HepG2 (cell line): ENCODE measurements around the gene TADA2B. TPM values are rescaled to one million over a fixed set of nuclear protein-coding genes. Genes with fewer than 3 reads are reported as not detected.

Experiments
- ATAC-seq: fragments of 200-7000 bp; cut with Tn5 transposase; 3 replicates; pipeline ENCODE4 v1.9.1; 2020; ENCODE audit warnings: mild to moderate bottlenecking, moderate library complexity
- BruUV-seq: library from RNA; stranded (reverse); fragments of 400-500 nt; replicated peaks from 2 replicates; lab custom pipeline; 2021; lab: Mats Ljungman, UMichigan
- CTCF ChIA-PET: fragments of 300-600 bp; formaldehyde crosslinking; extraction: SDS; loops from one replicate; lab custom pipeline; 2021; ENCODE audit warnings: low total read pairs, inconsistent platforms, low intra/inter-chr PET ratio; lab: Yijun Ruan, JAX
- POLR2A ChIA-PET: fragments of 350-600 bp; sonication (Branson Sonifier 250); formaldehyde crosslinking; loops from one replicate; lab custom pipeline; 2020; ENCODE audit warnings: antibody characterized with exemption, inconsistent platforms; lab: Yijun Ruan, JAX
- DNase-seq: peaks from one replicate; pipeline ENCODE4 v3.0.0-alpha.2; 2015; ENCODE audit warnings: low spot score
- FAIRE-seq: peaks from 3 replicates; lab custom pipeline; 2011; peaks lifted over from hg19 to GRCh38; lab: Jason Lieb, UNC
- H2AFZ ChIP-seq: one replicate; pipeline ENCODE4 v1.6.1; 2011; ENCODE audit warnings: low read length, inconsistent platforms
- H3K27ac ChIP-seq: fragments of 300-600 bp; 3 replicates; pipeline ENCODE4 v1.8.0; 2011; ENCODE audit warnings: mixed run types, mild to moderate bottlenecking, mixed read lengths, low read length, inconsistent platforms; ENCODE audit not compliant: insufficient read depth; ENCODE audit errors: extremely low read length
- H3K27me3 ChIP-seq, 2 experiments: fragments of 200-600 bp in 1 of 2; 2 replicates in 1 of 2; 3 replicates in 1 of 2; pipeline versions ENCODE4 v1.6.0 to v1.8.0; 2011; ENCODE audit warnings: low read length in 2 of 2, mild to moderate bottlenecking in 2 of 2, moderate library complexity in 2 of 2, inconsistent platforms in 1 of 2; ENCODE audit not compliant: insufficient read depth in 2 of 2, control insufficient read depth in 1 of 2
- H3K36me3 ChIP-seq, 2 experiments: fragments of 200-600 bp in 1 of 2; replicated peaks in 1 of 2; 2 replicates in 1 of 2; 3 replicates in 1 of 2; pipeline versions ENCODE4 v1.5.1 to v1.8.0; 2011; ENCODE audit warnings: low read length in 2 of 2, inconsistent platforms in 1 of 2; ENCODE audit not compliant: insufficient read depth in 2 of 2, control insufficient read depth in 1 of 2
- H3K4me1 ChIP-seq: 2 replicates; pipeline ENCODE4 v1.5.1; 2012; ENCODE audit warnings: low read length, inconsistent platforms; ENCODE audit not compliant: insufficient read depth
- H3K4me2 ChIP-seq: 2 replicates; pipeline ENCODE4 v1.6.0; 2011; ENCODE audit warnings: low read depth, low read length, inconsistent platforms
- H3K4me3 ChIP-seq, 3 experiments: fragments of 200-600 bp in 1 of 3; sonication (generic), shearing (Covaris generic) in 1 of 3; replicated peaks in 1 of 3; 2 replicates each; pipeline ENCODE4 v1.5.1; 2011 to 2016; ENCODE audit warnings: low read length in 3 of 3, inconsistent platforms in 2 of 3, low read depth in 2 of 3, mild to moderate bottlenecking in 2 of 3, control low read depth in 1 of 3, mixed read lengths in 1 of 3; ENCODE audit not compliant: insufficient read depth in 1 of 3
- H3K79me2 ChIP-seq: one replicate; pipeline ENCODE4 v1.6.1; 2011; ENCODE audit warnings: low read length, inconsistent platforms; ENCODE audit not compliant: insufficient read depth
- H3K9ac ChIP-seq: 2 replicates; pipeline ENCODE4 v1.6.0; 2011; ENCODE audit warnings: mild to moderate bottlenecking, low read depth, low read length, inconsistent platforms; ENCODE audit not compliant: insufficient read depth
- H3K9me3 ChIP-seq: 2 replicates; pipeline ENCODE4 v1.5.1; 2012; ENCODE audit warnings: mild to moderate bottlenecking, low read length
- H4K20me1 ChIP-seq: 2 replicates; pipeline ENCODE4 v1.6.0; 2011; ENCODE audit warnings: inconsistent platforms, mild to moderate bottlenecking, low read length, moderate library complexity; ENCODE audit not compliant: insufficient read depth
- CAMTA2 ChIP-seq: sonication (generic); formaldehyde crosslinking; IDR thresholded peaks from 2 replicates; pipeline ENCODE4 v1.4.0; 2020; ENCODE audit warnings: mild to moderate bottlenecking, missing genetic modification reagents, borderline replicate concordance
- DNMT1 ChIP-seq: sonication (generic); formaldehyde crosslinking; IDR thresholded peaks from 2 replicates; pipeline ENCODE4 v1.5.1; 2020; ENCODE audit warnings: mild to moderate bottlenecking, missing genetic modification reagents
- ELF3 ChIP-seq: IDR thresholded peaks from 2 replicates; pipeline ENCODE4 v1.6.1; 2016; ENCODE audit warnings: missing genetic modification reagents, missing compliant biosample characterization
- GLI4 ChIP-seq: sonication (generic); formaldehyde crosslinking; IDR thresholded peaks from 2 replicates; pipeline ENCODE4 v1.5.1; 2020; ENCODE audit warnings: missing genetic modification reagents, mild to moderate bottlenecking, moderate library complexity, borderline replicate concordance
- GPN1 ChIP-seq: sonication (generic); formaldehyde crosslinking; IDR thresholded peaks from 2 replicates; pipeline ENCODE4 v1.5.1; 2020; ENCODE audit warnings: missing genetic modification reagents, borderline replicate concordance
- HOXA5 ChIP-seq: sonication (generic); formaldehyde crosslinking; IDR thresholded peaks from 2 replicates; pipeline ENCODE4 v1.4.0; 2020; ENCODE audit warnings: missing genetic modification reagents
- MYNN ChIP-seq: sonication (generic); formaldehyde crosslinking; IDR thresholded peaks from 2 replicates; pipeline ENCODE4 v1.4.0; 2020; ENCODE audit warnings: mild to moderate bottlenecking, low read depth, missing genetic modification reagents
- NFE2L1 ChIP-seq: sonication (generic); formaldehyde crosslinking; IDR thresholded peaks from 2 replicates; pipeline ENCODE4 v1.4.0; 2020; ENCODE audit warnings: missing genetic modification reagents, mild to moderate bottlenecking, borderline replicate concordance
- PAWR ChIP-seq: sonication (generic); formaldehyde crosslinking; IDR thresholded peaks from 2 replicates; pipeline ENCODE4 v1.4.0; 2020; ENCODE audit warnings: missing genetic modification reagents, mild to moderate bottlenecking, borderline replicate concordance
- ZNF12 ChIP-seq: sonication (generic); formaldehyde crosslinking; IDR thresholded peaks from 2 replicates; pipeline ENCODE4 v1.5.0; 2020; ENCODE audit warnings: missing genetic modification reagents
- ZNF224 ChIP-seq: sonication (generic); formaldehyde crosslinking; IDR thresholded peaks from 2 replicates; pipeline ENCODE4 v1.5.0; 2020; ENCODE audit warnings: mild to moderate bottlenecking, missing genetic modification reagents
- ZNF451 ChIP-seq: sonication (generic); formaldehyde crosslinking; IDR thresholded peaks from 2 replicates; pipeline ENCODE4 v1.5.0; 2020; ENCODE audit warnings: mild to moderate bottlenecking, missing genetic modification reagents
- ZNF567 ChIP-seq: sonication (generic); formaldehyde crosslinking; IDR thresholded peaks from 2 replicates; pipeline ENCODE4 v1.8.1; 2023; ENCODE audit warnings: mild to moderate bottlenecking, missing genetic modification reagents, borderline replicate concordance
- ZNF766 ChIP-seq: sonication (generic); formaldehyde crosslinking; IDR thresholded peaks from 2 replicates; pipeline ENCODE4 v1.5.0; 2020; ENCODE audit warnings: missing genetic modification reagents, borderline replicate concordance
- ZNF773 ChIP-seq: sonication (generic); formaldehyde crosslinking; IDR thresholded peaks from 2 replicates; pipeline ENCODE4 v1.4.0; 2020; ENCODE audit warnings: missing genetic modification reagents, borderline replicate concordance
- ZNF780A ChIP-seq: sonication (generic); formaldehyde crosslinking; IDR thresholded peaks from 2 replicates; pipeline ENCODE4 v1.8.0; 2022; ENCODE audit warnings: mild to moderate bottlenecking, missing genetic modification reagents, moderate library complexity
- WGBS: methylation state at CpG from one replicate; pipeline ENCODE4 v1.1.6; 2017; ENCODE audit warnings: low lambda C conversion rate; 5-methylcytosine and 5-hydroxymethylcytosine counted together
- in situ Hi-C: cut with HindIII; loops from 2 replicates; pipeline ENCODE4 v1.10.0; 2017; ENCODE audit warnings: low pct_unique_long_range_greater_than_20kb; ENCODE audit not compliant: extremely low pct_ligation_motif_present
- intact Hi-C: fragments of 100-400 bp; cut with micrococcal nuclease; formaldehyde crosslinking; loops from one replicate; pipeline ENCODE4 v1.10.0; 2022; ENCODE audit not compliant: unreplicated experiment
- polyA plus RNA-seq, 8 experiments: library from polyadenylated mRNA; depleted of rRNA in 3 of 8; stranded (reverse) in 7 of 8; unstranded in 1 of 8; fragments of >200 nt; fragmentation: Illumina TruSeq in 4 of 8; extraction: Trizol in 4 of 8; gene quantifications; 2 replicates each; pipeline versions ENCODE4 v1.2.1 to v1.2.3, GENCODE V29; 2011 to 2016; ENCODE audit warnings: low read depth in 4 of 8, missing spikeins in 1 of 8, mixed read lengths in 1 of 8; ENCODE audit not compliant: insufficient read depth in 1 of 8
- total RNA-seq, 5 experiments: library from RNA; depleted of rRNA; stranded (reverse); fragments of >200 nt; fragmentation: Illumina TruSeq; extraction: Trizol; gene quantifications; 2 replicates each; pipeline ENCODE4 v1.2.3, GENCODE V29; 2016; ENCODE audit warnings: low read depth in 1 of 5
- TF ChIP-seq, protein P1 (sequence below): sonication (generic); formaldehyde crosslinking; IDR thresholded peaks from 2 replicates; pipeline ENCODE4 v1.4.0; 2020; ENCODE audit warnings: missing genetic modification reagents
- TF ChIP-seq, protein P2 (sequence below): sonication (generic); formaldehyde crosslinking; IDR thresholded peaks from 2 replicates; pipeline ENCODE4 v1.5.1; 2020; ENCODE audit warnings: mild to moderate bottlenecking, missing genetic modification reagents, borderline replicate concordance
- TF ChIP-seq, protein P3 (sequence below): sonication (generic); formaldehyde crosslinking; conservative IDR thresholded peaks from 2 replicates; pipeline ENCODE4 v1.4.0; 2020; ENCODE audit warnings: missing genetic modification reagents

Gene TADA2B
- total and polyA plus RNA-seq, 2 of the 13 experiments (the other 11 are each of a cell fraction or from before 2014, with no cell fraction given): 4.6 to 8.9 TPM

DNA sequence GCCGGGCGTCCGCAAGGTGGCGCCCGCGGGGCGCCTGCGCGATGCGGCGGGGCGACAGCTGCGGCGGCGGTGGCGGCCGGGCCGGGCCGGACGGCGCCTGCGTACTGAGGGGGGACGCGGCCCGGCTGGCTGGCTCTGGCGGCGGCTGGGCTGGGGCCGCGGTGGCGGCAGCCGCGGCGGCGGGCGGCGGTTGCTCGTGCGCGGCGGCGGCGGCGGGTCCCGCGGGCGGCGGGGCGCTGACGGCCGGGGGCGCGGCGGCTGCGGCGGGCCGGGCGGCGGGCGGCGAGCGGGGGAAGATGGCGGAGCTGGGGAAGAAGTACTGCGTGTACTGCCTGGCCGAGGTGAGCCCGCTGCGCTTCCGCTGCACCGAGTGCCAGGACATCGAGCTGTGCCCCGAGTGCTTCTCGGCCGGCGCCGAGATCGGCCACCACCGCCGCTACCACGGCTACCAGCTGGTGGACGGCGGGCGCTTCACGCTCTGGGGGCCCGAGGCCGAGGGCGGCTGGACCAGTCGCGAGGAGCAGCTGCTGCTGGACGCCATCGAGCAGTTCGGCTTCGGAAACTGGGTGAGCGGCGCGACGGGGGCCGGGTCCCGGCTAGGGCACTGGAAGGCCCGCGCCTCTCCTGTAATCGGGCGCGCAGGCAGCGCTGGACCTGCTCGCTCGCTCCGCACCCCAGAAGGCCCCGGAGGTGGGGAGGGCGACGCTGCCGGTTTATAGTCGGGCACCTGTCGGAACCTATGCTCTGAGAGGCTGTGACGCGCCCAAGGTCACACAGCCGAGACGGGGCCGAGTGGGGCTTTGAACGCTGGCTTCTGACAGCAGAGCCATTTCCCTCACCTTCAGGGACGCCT lies at the start of gene TADA2B (continued):
- no peak for TF ChIP-seq PAWR

DNA sequence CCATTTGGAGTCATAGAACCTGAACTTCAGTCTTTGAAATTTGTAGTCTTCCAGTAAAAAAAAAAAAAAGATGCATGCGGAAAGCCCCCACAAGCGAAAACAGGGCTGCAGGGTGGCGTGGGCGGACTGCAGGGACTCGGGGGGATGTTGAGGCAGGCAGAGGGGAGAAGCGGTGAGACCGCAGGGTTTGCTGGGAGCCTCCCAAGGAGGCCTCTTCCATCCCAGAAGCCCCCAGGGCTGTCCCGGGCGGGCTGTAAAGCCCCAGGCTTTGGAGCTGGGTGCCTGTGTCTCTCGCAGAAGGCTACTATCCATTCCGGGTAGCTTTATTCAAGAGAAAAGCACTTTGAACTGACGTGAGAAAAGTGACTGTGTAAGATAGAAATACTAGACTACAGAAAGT lies 46.7 kb upstream of the TADA2B start:
- CTCF ChIA-PET: no interaction called here
- Histone ChIP-seq H3K79me2 (peaks cover 15% of the 10 kb centered on the region), H3K4me3 (no peak overlapping the region), H3K4me1 (no peaks in the 10 kb centered on the region), H3K27ac (no peak overlapping the region), H3K36me3 (peaks cover 29 to 81% of the 10 kb centered on the region in 2 experiments), H3K4me2 (no peak overlapping the region), H3K9me3 (no peaks in the 10 kb centered on the region), H2AFZ (no peak overlapping the region), H3K27me3 (no peaks in the 10 kb centered on the region), H3K9ac (no peak overlapping the region), H4K20me1 (peaks cover 6% of the 10 kb centered on the region; the same call in 1 of the 2 replicates)
- no peak for TF ChIP-seq GPN1
- TF ChIP-seq MYNN (CRISPR knock-in tag): no peak
- no peak for TF ChIP-seq DNMT1 (CRISPR knock-in tag)
- no peak for TF ChIP-seq HOXA5
- no peak for TF ChIP-seq ZNF567 (CRISPR knock-in tag)
- TF ChIP-seq, protein P1, sequence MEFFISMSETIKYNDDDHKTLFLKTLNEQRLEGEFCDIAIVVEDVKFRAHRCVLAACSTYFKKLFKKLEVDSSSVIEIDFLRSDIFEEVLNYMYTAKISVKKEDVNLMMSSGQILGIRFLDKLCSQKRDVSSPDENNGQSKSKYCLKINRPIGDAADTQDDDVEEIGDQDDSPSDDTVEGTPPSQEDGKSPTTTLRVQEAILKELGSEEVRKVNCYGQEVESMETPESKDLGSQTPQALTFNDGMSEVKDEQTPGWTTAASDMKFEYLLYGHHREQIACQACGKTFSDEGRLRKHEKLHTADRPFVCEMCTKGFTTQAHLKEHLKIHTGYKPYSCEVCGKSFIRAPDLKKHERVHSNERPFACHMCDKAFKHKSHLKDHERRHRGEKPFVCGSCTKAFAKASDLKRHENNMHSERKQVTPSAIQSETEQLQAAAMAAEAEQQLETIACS (CRISPR knock-in tag): no peak
- TF ChIP-seq, protein P2, sequence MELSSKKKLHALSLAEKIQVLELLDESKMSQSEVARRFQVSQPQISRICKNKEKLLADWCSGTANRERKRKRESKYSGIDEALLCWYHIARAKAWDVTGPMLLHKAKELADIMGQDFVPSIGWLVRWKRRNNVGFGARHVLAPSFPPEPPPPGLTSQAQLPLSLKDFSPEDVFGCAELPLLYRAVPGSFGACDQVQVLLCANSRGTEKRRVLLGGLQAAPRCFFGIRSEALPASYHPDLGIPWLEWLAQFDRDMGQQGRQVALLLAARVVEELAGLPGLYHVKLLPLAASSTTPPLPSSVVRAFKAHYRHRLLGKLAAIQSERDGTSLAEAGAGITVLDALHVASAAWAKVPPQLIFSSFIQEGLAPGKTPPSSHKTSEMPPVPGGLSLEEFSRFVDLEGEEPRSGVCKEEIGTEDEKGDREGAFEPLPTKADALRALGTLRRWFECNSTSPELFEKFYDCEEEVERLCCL (CRISPR knock-in tag): no peak
- no peak for TF ChIP-seq NFE2L1 (CRISPR knock-in tag)
- TF ChIP-seq ZNF773: no peak
- no peak for TF ChIP-seq ZNF780A (CRISPR knock-in tag)
- no peak for TF ChIP-seq ELF3 (CRISPR knock-in tag)
- TF ChIP-seq ZNF766 (CRISPR knock-in tag): no peak
- no peak for TF ChIP-seq ZNF224 (CRISPR knock-in tag)
- TF ChIP-seq ZNF451 (CRISPR knock-in tag): no peak
- TF ChIP-seq ZNF12 (CRISPR knock-in tag): no peak
- TF ChIP-seq, protein P3, sequence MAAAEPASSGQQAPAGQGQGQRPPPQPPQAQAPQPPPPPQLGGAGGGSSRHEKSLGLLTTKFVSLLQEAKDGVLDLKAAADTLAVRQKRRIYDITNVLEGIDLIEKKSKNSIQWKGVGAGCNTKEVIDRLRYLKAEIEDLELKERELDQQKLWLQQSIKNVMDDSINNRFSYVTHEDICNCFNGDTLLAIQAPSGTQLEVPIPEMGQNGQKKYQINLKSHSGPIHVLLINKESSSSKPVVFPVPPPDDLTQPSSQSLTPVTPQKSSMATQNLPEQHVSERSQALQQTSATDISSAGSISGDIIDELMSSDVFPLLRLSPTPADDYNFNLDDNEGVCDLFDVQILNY (CRISPR knock-in tag): no peak
- TF ChIP-seq GLI4: no peak
- TF ChIP-seq CAMTA2 (CRISPR knock-in tag): no peak
- in situ Hi-C loops (no loop called here), intact Hi-C loops (no loop called here)
- ATAC-seq: no peak
- 95% methylated on average over 12 of the region's 12 CpGs for WGBS
- POLR2A ChIA-PET: no interaction called here
- no TSS peak for BruUV-seq
- no peak for FAIRE-seq
- no peak for DNase-seq
